ENCODE results near the gene POLR3E.

POLR3E gene

DNA sequence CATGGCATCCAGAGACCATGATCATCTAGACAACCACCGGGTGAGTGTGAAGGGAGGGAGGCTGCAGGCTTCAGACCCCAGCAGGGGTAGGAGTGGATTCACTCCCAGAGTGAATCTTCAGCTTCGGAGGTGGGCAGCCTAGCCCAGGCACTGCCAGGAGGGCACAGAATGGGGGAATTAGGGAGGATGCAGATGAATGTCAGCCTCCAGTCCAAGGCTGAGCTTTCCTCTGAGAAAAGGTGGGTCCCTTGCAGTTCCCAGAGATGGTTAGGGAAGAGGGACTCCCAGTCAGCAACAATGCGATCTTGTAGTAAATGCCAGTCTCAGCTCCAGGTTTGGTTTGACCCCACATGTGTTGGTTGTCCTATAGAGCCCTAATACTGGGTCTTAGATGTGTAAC, 36.7 kb upstream of the POLR3E start:
- Histone ChIP-seq H3K27me3 (replicated peaks in 2 of 5; ENCODE audit: control insufficient read depth in 4 of 5, insufficient read depth in 5 of 5, low read length in 4 of 5) (no peaks in the 10 kb centered on the region), H3K36me3 (ENCODE audit: control insufficient read depth in 4 of 4, insufficient read depth in 4 of 4, low read length in 3 of 4) (peaks cover 20 to 83% (median 69%) of the 10 kb centered on the region in 4 experiments), H3K4me3 (ENCODE audit: control insufficient read depth in 1 of 7, extremely low read depth in 1 of 7, insufficient read depth in 4 of 7, low read depth in 2 of 7, low read length in 6 of 7) (no peak overlapping the region), H3K27ac (ENCODE audit: insufficient read depth in 1 of 2, low read depth in 1 of 2, low read length in 2 of 2, poor library complexity in 1 of 2, severe bottlenecking in 2 of 2) (no peak overlapping the region), H3K4me1 (ENCODE audit: control extremely low read depth in 1 of 4, control insufficient read depth in 4 of 4, insufficient read depth in 4 of 4, low read length in 3 of 4) (no peaks in the 10 kb centered on the region), H3K9me3 (ENCODE audit: control extremely low read depth in 1 of 5, control insufficient read depth in 4 of 5, insufficient read depth in 2 of 5, low read depth in 1 of 5, low read length in 4 of 5) (peaks cover 0 to 21% (median 18%) of the 10 kb centered on the region in 5 experiments)
- 93% methylated on average over 3 of the region's 3 CpGs for WGBS (ENCODE audit: insufficient coverage)
- ChIA-PET CTCF (interaction anchor here (0.9 to 2.2 kb wide), 3 partner anchors 12 to 28 kb away, joined by 3 to 6 read pairs (median 3); no protein-coding TSS in a partner anchor), POLR2A (no interaction called here)
- DNase-seq = no peak

DNA sequence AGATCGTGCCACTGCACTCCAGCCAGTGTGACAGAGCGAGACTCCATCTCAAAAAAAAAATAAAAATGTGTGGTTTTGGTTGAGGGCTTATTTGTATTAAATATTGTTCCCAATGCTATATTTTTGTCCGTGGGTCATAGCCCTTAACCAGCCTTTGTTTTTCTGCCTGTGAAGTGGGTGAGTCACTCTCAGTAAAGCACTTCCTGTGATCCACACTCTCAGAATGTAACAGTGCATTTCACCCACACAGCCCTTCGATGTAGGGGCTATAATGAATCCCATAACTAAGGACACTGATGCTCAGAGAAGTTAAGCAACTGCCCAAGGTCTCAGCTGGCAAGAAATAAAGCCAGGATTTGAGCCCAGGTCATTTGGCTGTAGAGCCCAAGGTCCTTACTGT, 34.7 kb upstream of the POLR3E start:
- Histone ChIP-seq H3K4me1 (ENCODE audit: control extremely low read depth in 1 of 4, control insufficient read depth in 4 of 4, insufficient read depth in 4 of 4, low read length in 3 of 4) (no peaks in the 10 kb centered on the region), H3K4me3 (ENCODE audit: control insufficient read depth in 1 of 7, extremely low read depth in 1 of 7, insufficient read depth in 4 of 7, low read depth in 2 of 7, low read length in 6 of 7) (no peak overlapping the region), H3K36me3 (ENCODE audit: control insufficient read depth in 4 of 4, insufficient read depth in 4 of 4, low read length in 3 of 4) (peaks cover 15 to 85% (median 73%) of the 10 kb centered on the region in 4 experiments), H3K9me3 (ENCODE audit: control extremely low read depth in 1 of 5, control insufficient read depth in 4 of 5, insufficient read depth in 2 of 5, low read depth in 1 of 5, low read length in 4 of 5) (peaks cover 0 to 21% (median 18%) of the 10 kb centered on the region in 5 experiments), H3K27me3 (replicated peaks in 2 of 5; ENCODE audit: control insufficient read depth in 4 of 5, insufficient read depth in 5 of 5, low read length in 4 of 5) (no peaks in the 10 kb centered on the region), H3K27ac (ENCODE audit: insufficient read depth in 1 of 2, low read depth in 1 of 2, low read length in 2 of 2, poor library complexity in 1 of 2, severe bottlenecking in 2 of 2) (no peak overlapping the region)
- DNase-seq = no peak
- ChIA-PET POLR2A (no interaction called here), CTCF (interaction anchor here (1.2 kb wide), 1 partner anchor 15 kb away, joined by 3 read pairs; no protein-coding TSS in a partner anchor)
- 100% methylated on average over 3 of the region's 4 CpGs for WGBS (ENCODE audit: insufficient coverage)

DNA sequence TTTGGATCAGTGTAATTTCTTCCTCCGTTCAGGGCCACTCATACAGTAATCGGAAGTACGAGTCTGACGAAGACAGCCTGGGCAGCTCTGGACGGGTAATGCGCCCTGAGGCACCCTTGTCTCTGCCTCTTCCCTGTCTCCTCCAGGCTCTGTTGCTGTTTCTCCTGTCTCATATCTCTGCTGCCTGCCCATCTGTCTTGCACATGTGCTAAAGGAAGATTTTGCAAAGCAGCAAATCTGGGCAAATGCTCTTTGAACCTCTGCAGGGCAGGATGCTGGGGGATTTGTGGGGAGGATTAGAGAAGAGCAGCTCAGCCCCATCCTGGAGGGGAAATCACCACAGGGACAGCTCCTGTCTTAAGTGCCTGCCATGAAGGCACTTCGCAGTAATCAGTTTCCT, 32.4 kb upstream of the POLR3E start:
- DNase-seq = no peak
- ChIA-PET POLR2A (interaction anchor here (0.6 kb wide), 1 partner anchor 16 kb away, joined by 3 read pairs; no protein-coding TSS in a partner anchor), CTCF (interaction anchor here (0.8 to 1.2 kb wide), 2 partner anchors 11 to 19 kb away, joined by 3 to 4 read pairs; no protein-coding TSS in a partner anchor)
- no peaks in the 10 kb centered on the region for H3K4me1 ChIP-seq (ENCODE audit: control extremely low read depth in 1 of 4, control insufficient read depth in 4 of 4, insufficient read depth in 4 of 4, low read length in 3 of 4)
- WGBS (ENCODE audit: insufficient coverage) = 95% methylated on average over 7 of the region's 7 CpGs
- H3K27ac ChIP-seq (ENCODE audit: insufficient read depth in 1 of 2, low read depth in 1 of 2, low read length in 2 of 2, poor library complexity in 1 of 2, severe bottlenecking in 2 of 2) = no peak overlapping the region
- no peaks in the 10 kb centered on the region for H3K27me3 ChIP-seq (replicated peaks in 2 of 5; ENCODE audit: control insufficient read depth in 4 of 5, insufficient read depth in 5 of 5, low read length in 4 of 5)
- no peak overlapping the region for H3K4me3 ChIP-seq (ENCODE audit: control insufficient read depth in 1 of 7, extremely low read depth in 1 of 7, insufficient read depth in 4 of 7, low read depth in 2 of 7, low read length in 6 of 7)
- H3K36me3 ChIP-seq (ENCODE audit: control insufficient read depth in 4 of 4, insufficient read depth in 4 of 4, low read length in 3 of 4) = peaks cover 5 to 82% (median 56%) of the 10 kb centered on the region in 4 experiments
- H3K9me3 ChIP-seq (ENCODE audit: control extremely low read depth in 1 of 5, control insufficient read depth in 4 of 5, insufficient read depth in 2 of 5, low read depth in 1 of 5, low read length in 4 of 5) = peaks cover 0 to 9% (median 8%) of the 10 kb centered on the region in 5 experiments

DNA sequence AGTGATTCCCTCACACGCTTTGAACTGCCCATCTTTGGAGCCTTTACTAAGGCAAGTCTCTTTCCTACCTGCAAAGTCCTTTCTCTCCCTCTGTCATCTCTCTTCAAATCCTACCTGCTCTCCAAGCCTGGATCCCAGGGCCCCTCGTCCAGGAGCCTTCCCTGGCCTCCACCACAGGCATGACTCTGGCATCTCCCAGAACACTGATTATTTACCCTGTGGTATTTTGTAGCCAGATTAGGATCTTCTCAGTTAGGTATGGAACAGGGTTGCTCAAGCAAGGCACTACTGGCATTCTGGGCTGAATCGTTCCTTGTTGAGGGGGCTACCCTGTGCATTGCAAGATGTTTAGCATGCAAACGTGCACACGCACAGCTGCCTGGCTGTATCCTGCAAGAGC, 31.9 kb upstream of the POLR3E start:
- no peak overlapping the region for H3K4me3 ChIP-seq (ENCODE audit: control insufficient read depth in 1 of 7, extremely low read depth in 1 of 7, insufficient read depth in 4 of 7, low read depth in 2 of 7, low read length in 6 of 7)
- peaks cover 3 to 77% (median 51%) of the 10 kb centered on the region in 4 experiments for H3K36me3 ChIP-seq (ENCODE audit: control insufficient read depth in 4 of 4, insufficient read depth in 4 of 4, low read length in 3 of 4)
- H3K9me3 ChIP-seq (ENCODE audit: control extremely low read depth in 1 of 5, control insufficient read depth in 4 of 5, insufficient read depth in 2 of 5, low read depth in 1 of 5, low read length in 4 of 5) = peaks cover 0 to 4% (median 3%) of the 10 kb centered on the region in 5 experiments
- no peak for DNase-seq
- H3K27ac ChIP-seq (ENCODE audit: insufficient read depth in 1 of 2, low read depth in 1 of 2, low read length in 2 of 2, poor library complexity in 1 of 2, severe bottlenecking in 2 of 2) = no peak overlapping the region
- no peaks in the 10 kb centered on the region for H3K4me1 ChIP-seq (ENCODE audit: control extremely low read depth in 1 of 4, control insufficient read depth in 4 of 4, insufficient read depth in 4 of 4, low read length in 3 of 4)
- 93% methylated on average over 4 of the region's 5 CpGs for WGBS (ENCODE audit: insufficient coverage)
- ChIA-PET POLR2A (no interaction called here), CTCF (no interaction called here)
- no peaks in the 10 kb centered on the region for H3K27me3 ChIP-seq (replicated peaks in 2 of 5; ENCODE audit: control insufficient read depth in 4 of 5, insufficient read depth in 5 of 5, low read length in 4 of 5)

DNA sequence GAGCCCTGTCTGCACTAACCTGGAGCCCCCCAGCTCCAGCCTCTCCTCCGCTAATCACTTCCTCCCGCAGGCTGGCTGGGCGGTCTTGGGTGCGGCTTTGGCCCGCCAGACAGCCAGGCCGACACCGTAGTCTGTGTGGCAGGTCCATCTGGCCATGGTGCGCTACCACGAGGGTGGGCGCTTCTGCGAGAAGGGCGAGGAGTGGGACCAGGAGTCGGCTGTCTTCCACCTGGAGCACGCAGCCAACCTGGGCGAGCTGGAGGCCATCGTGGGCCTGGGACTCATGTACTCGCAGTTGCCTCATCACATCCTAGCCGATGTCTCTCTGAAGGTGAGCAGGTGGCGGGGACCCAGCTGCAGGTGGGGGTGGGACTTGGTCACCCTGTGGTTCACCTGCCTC, 30.7 kb upstream of the POLR3E start:
- ChIA-PET CTCF (no interaction called here), POLR2A (no interaction called here)
- WGBS (ENCODE audit: insufficient coverage) = 99% methylated on average over 19 of the region's 19 CpGs
- Histone ChIP-seq H3K4me3 (ENCODE audit: control insufficient read depth in 1 of 7, extremely low read depth in 1 of 7, insufficient read depth in 4 of 7, low read depth in 2 of 7, low read length in 6 of 7) (no peak overlapping the region), H3K27me3 (replicated peaks in 2 of 5; ENCODE audit: control insufficient read depth in 4 of 5, insufficient read depth in 5 of 5, low read length in 4 of 5) (no peaks in the 10 kb centered on the region), H3K36me3 (ENCODE audit: control insufficient read depth in 4 of 4, insufficient read depth in 4 of 4, low read length in 3 of 4) (peaks cover 0 to 74% (median 48%) of the 10 kb centered on the region in 4 experiments), H3K4me1 (ENCODE audit: control extremely low read depth in 1 of 4, control insufficient read depth in 4 of 4, insufficient read depth in 4 of 4, low read length in 3 of 4) (no peaks in the 10 kb centered on the region), H3K9me3 (ENCODE audit: control extremely low read depth in 1 of 5, control insufficient read depth in 4 of 5, insufficient read depth in 2 of 5, low read depth in 1 of 5, low read length in 4 of 5) (no peaks in the 10 kb centered on the region), H3K27ac (ENCODE audit: insufficient read depth in 1 of 2, low read depth in 1 of 2, low read length in 2 of 2, poor library complexity in 1 of 2, severe bottlenecking in 2 of 2) (no peak overlapping the region)
- DNase-seq = no peak

DNA sequence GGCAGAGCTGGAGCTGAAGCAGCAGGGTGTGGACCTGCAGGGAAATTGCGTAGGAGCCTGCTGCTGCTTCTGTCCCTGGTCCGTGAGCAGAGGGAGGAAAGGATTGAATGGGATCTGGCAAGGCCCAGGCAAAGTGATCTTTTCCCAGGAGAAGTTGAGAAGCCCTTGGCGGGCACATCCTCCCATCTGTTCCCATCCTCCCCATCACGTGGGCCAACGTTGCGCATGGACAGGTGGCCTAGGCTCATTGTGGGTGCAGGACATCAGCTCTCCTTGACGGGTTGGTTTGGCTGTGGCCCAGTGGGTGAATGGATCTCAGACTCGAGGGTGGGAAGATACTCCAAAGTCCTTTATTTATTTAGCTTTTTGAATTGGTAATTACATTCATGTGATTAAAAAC, 29.4 kb upstream of the POLR3E start:
- H3K27me3 ChIP-seq (replicated peaks in 2 of 5; ENCODE audit: control insufficient read depth in 4 of 5, insufficient read depth in 5 of 5, low read length in 4 of 5) = no peaks in the 10 kb centered on the region
- no peak for DNase-seq
- ChIA-PET CTCF (interaction anchor here (0.8 to 1.5 kb wide), 3 partner anchors 9 to 127 kb away, joined by 3 read pairs; partner anchors contain the start of gene EEF2K), POLR2A (no interaction called here)
- WGBS (ENCODE audit: insufficient coverage) = 100% methylated on average over 3 of the region's 8 CpGs
- peaks cover 2 to 81% (median 49%) of the 10 kb centered on the region in 4 experiments for H3K36me3 ChIP-seq (ENCODE audit: control insufficient read depth in 4 of 4, insufficient read depth in 4 of 4, low read length in 3 of 4)
- no peaks in the 10 kb centered on the region for H3K9me3 ChIP-seq (ENCODE audit: control extremely low read depth in 1 of 5, control insufficient read depth in 4 of 5, insufficient read depth in 2 of 5, low read depth in 1 of 5, low read length in 4 of 5)
- no peak overlapping the region for H3K27ac ChIP-seq (ENCODE audit: insufficient read depth in 1 of 2, low read depth in 1 of 2, low read length in 2 of 2, poor library complexity in 1 of 2, severe bottlenecking in 2 of 2)
- H3K4me1 ChIP-seq (ENCODE audit: control extremely low read depth in 1 of 4, control insufficient read depth in 4 of 4, insufficient read depth in 4 of 4, low read length in 3 of 4) = no peaks in the 10 kb centered on the region
- no peak overlapping the region for H3K4me3 ChIP-seq (ENCODE audit: control insufficient read depth in 1 of 7, extremely low read depth in 1 of 7, insufficient read depth in 4 of 7, low read depth in 2 of 7, low read length in 6 of 7)

DNA sequence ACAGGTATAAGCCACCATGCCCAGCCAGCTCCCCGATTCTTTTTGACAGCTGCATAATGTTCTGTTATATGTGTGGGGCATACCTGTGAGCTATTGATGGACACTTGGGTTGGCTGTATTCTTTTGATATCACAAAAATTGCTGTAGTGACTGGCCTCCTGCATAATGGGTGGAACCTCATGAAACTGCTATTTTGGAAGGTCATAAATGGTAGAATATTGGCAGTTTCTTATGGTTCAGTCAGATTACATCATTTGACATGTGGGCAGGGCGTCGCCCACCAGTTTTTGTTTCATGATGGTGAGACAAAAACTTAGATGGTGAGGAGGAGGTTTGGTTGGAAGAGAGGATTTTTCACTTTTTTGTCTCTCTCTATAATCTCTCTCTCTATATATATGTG, 26.7 kb upstream of the POLR3E start:
- no peak for DNase-seq
- H3K27me3 ChIP-seq (replicated peaks in 2 of 5; ENCODE audit: control insufficient read depth in 4 of 5, insufficient read depth in 5 of 5, low read length in 4 of 5) = no peaks in the 10 kb centered on the region
- POLR2A ChIA-PET = no interaction called here
- no peaks in the 10 kb centered on the region for H3K4me1 ChIP-seq (ENCODE audit: control extremely low read depth in 1 of 4, control insufficient read depth in 4 of 4, insufficient read depth in 4 of 4, low read length in 3 of 4)
- peaks cover 6 to 85% (median 47%) of the 10 kb centered on the region in 4 experiments for H3K36me3 ChIP-seq (ENCODE audit: control insufficient read depth in 4 of 4, insufficient read depth in 4 of 4, low read length in 3 of 4)
- no peak overlapping the region for H3K27ac ChIP-seq (ENCODE audit: insufficient read depth in 1 of 2, low read depth in 1 of 2, low read length in 2 of 2, poor library complexity in 1 of 2, severe bottlenecking in 2 of 2)
- H3K9me3 ChIP-seq (ENCODE audit: control extremely low read depth in 1 of 5, control insufficient read depth in 4 of 5, insufficient read depth in 2 of 5, low read depth in 1 of 5, low read length in 4 of 5) = no peaks in the 10 kb centered on the region
- WGBS (ENCODE audit: insufficient coverage) = 100% methylated on average over 2 of the region's 3 CpGs
- CTCF ChIA-PET = interaction anchor here (1.3 kb wide), 1 partner anchor 9 kb away, joined by 5 read pairs; no protein-coding TSS in a partner anchor
- H3K4me3 ChIP-seq (ENCODE audit: control insufficient read depth in 1 of 7, extremely low read depth in 1 of 7, insufficient read depth in 4 of 7, low read depth in 2 of 7, low read length in 6 of 7) = no peak overlapping the region

Data from common myeloid progenitor, CD34-positive (primary cell).